ENCODE results near the gene SYNE1. TPM values are rescaled to one million over a fixed set of nuclear protein-coding genes. Genes with fewer than 3 reads are reported as not detected.

SYNE1 gene
- total and polyA plus RNA-seq, 9 donors: 70.4 to 279 (median 154) TPM

DNA sequence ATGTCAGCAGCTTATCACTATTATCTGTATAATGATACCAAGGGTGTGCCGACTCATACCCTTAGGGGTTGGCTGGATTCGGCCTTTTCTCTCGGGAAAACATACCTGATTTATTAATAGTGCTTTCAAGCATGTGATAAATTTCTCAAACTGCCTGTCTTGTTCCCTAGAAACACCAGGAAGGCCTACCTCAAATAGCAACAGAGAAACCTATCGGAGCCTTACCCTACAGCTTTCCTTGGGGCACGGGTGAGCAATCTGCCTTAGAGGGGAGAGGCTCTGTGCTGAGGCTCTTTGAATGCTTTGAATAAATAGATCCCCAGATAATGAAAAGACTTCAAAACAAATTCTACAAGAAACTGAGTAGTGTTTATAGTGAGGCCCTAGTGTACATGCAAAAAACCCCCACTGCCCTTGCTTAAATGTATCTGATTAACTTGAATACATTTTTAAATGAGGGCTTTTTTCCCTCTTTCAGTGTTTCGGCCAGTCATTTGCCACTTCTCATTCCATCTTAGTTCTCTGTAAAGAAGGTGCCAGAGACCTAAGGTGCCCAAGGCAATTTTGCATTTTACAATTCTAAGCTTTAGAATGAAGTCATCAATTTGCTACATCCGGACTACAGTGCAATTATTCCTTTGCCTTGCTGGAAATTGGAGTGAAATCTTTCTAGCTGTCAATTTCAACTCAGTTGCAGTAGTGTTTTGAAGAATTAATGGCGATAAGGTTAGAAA, 509.6 kb downstream of the SYNE1 start:
- TF ChIP-seq POLR2A (IDR thresholded peaks at IDR 0.05): no peak
- H3K27me3 ChIP-seq: no peaks in the 10 kb centered on the region
- no peak for DNase-seq
- H3K4me1 ChIP-seq (ENCODE audit: insufficient read depth): peaks cover 9% of the 10 kb centered on the region
- H3K36me3 ChIP-seq: no peaks in the 10 kb centered on the region
- intact Hi-C loops (cut with DNase I): loop anchor here in 2 of 4 donors (5.0 to 10.0 kb wide), 2 partner anchors 363 to 435 kb away; no protein-coding TSS in a partner anchor
- H3K27ac ChIP-seq: no peak overlapping the region
- no peak overlapping the region for H3K4me3 ChIP-seq
- no peaks in the 10 kb centered on the region for H3K9me3 ChIP-seq
- WGBS, 3 donors: 83 to 94% (median 87%) methylated on average over 8 of the region's 8 CpGs

DNA sequence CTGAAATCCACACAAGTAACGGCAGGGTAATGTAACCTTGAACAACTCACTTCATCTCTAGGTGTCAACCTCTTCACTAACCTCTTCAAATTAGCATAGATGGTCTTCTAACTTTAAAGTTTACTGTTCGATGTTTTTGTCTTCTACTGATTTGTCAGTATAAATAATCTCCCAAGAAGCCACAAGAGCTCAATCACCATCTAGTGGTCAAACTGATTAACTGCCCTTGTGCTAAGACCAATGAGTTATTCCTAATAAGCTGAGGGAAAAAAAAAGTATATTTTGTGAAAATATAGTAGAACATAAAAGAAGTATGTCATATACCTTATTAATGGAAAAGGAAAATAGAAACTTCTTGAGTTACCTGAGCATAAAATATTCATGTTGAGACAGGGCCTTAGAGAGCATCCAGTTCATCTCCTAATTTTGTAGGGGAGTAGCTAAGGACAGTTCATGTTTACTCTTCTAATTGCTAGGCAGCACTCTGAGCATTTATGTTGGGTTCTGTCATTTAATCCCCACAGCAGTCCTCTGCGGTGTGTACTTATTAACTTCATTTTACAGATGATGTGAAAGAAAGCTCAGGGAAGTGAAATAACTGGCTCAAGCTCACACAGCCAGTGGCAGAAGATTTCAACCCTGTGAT, 512.6 kb downstream of the SYNE1 start:
- no peak overlapping the region for H3K27ac ChIP-seq
- intact Hi-C loops (cut with DNase I): loop anchor here in 3 of 4 donors (5.0 to 10.0 kb wide), 3 partner anchors 360 to 432 kb away; no protein-coding TSS in a partner anchor
- peaks cover 8% of the 10 kb centered on the region for H3K4me1 ChIP-seq (ENCODE audit: insufficient read depth)
- no peak for DNase-seq
- H3K27me3 ChIP-seq: no peaks in the 10 kb centered on the region
- H3K9me3 ChIP-seq: no peaks in the 10 kb centered on the region
- no peaks in the 10 kb centered on the region for H3K36me3 ChIP-seq
- H3K4me3 ChIP-seq: no peak overlapping the region
- WGBS, 3 donors: 39 to 53% (median 49%) methylated on average over 3 of the region's 3 CpGs
- TF ChIP-seq EP300 (IDR thresholded peaks at IDR 0.05) (no peak), POLR2A (IDR thresholded peaks at IDR 0.05) (no peak)
- TF ChIP-seq, protein P1, sequence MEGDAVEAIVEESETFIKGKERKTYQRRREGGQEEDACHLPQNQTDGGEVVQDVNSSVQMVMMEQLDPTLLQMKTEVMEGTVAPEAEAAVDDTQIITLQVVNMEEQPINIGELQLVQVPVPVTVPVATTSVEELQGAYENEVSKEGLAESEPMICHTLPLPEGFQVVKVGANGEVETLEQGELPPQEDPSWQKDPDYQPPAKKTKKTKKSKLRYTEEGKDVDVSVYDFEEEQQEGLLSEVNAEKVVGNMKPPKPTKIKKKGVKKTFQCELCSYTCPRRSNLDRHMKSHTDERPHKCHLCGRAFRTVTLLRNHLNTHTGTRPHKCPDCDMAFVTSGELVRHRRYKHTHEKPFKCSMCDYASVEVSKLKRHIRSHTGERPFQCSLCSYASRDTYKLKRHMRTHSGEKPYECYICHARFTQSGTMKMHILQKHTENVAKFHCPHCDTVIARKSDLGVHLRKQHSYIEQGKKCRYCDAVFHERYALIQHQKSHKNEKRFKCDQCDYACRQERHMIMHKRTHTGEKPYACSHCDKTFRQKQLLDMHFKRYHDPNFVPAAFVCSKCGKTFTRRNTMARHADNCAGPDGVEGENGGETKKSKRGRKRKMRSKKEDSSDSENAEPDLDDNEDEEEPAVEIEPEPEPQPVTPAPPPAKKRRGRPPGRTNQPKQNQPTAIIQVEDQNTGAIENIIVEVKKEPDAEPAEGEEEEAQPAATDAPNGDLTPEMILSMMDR (IDR thresholded peaks at IDR 0.05): peak; percentile 53 to 86 (median 69)

DNA sequence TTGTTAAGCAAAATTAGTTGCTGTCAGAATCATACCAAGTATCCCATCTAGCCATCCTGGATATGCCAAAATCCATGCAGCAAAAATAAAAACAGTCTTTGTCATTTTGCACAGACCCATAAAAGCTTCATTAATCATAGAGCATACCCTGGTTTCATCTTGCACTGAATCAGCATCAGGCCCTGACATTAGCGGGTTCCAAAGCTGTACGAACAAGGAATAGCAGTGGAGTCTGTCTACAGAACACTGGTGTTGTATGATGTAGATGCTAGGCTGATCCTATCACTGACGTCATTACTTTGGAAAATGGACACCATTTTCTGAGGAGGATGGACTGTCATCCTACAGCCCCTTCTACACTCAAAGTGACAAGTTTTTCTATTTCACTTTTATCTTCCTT, 514.1 kb downstream of the SYNE1 start:
- intact Hi-C loops (cut with DNase I): loop anchor here in 3 of 4 donors (5.0 to 10.0 kb wide), 2 partner anchors 358 to 361 kb away; no protein-coding TSS in a partner anchor
- whole genome bisulfite sequencing, 3 donors: 83 to 90% (median 89%) methylated on average over 3 of the region's 3 CpGs
- no peak for TF ChIP-seq EP300 (IDR thresholded peaks at IDR 0.05)
- TF ChIP-seq, protein P1 (IDR thresholded peaks at IDR 0.05): no peak
- TF ChIP-seq POLR2A (IDR thresholded peaks at IDR 0.05): no peak
- Histone ChIP-seq H3K4me3 (no peak overlapping the region), H3K27me3 (no peaks in the 10 kb centered on the region), H3K9me3 (no peaks in the 10 kb centered on the region), H3K27ac (no peak overlapping the region), H3K4me1 (ENCODE audit: insufficient read depth) (peaks cover 2% of the 10 kb centered on the region), H3K36me3 (no peaks in the 10 kb centered on the region)
- no peak for DNase-seq

DNA sequence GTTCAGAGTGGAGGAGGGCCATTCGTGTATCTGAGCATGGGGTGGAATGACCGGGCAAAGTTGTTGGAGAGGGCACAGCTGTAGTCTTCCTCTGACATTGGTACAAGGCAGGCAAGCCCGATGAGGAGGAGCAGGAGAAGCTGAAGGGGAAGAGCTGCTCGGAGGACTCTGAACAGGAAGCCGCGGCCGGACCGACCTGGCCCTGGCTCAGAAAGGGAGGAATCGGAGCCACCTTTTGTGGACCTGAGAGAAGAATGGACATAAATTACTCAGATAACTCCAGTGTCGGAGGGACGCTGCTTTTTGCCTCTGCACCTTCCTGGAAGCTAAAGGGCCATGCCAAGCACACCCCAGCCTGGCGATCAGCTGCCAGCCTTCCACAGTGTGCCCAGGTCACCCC, 514.7 kb downstream of the SYNE1 start:
- no peaks in the 10 kb centered on the region for H3K36me3 ChIP-seq
- no peaks in the 10 kb centered on the region for H3K27me3 ChIP-seq
- TF ChIP-seq POLR2A (IDR thresholded peaks at IDR 0.05): no peak
- H3K4me1 ChIP-seq (ENCODE audit: insufficient read depth): peaks cover 4% of the 10 kb centered on the region
- no peak overlapping the region for H3K4me3 ChIP-seq
- H3K9me3 ChIP-seq: no peaks in the 10 kb centered on the region
- no peak for DNase-seq
- intact Hi-C loops (cut with DNase I): loop anchor here in 3 of 4 donors (5.0 to 10.0 kb wide), 2 partner anchors 358 to 360 kb away; no protein-coding TSS in a partner anchor
- H3K27ac ChIP-seq: no peak overlapping the region
- 84 to 96% (median 93%) methylated on average over 12 of the region's 12 CpGs for WGBS, 3 donors

DNA sequence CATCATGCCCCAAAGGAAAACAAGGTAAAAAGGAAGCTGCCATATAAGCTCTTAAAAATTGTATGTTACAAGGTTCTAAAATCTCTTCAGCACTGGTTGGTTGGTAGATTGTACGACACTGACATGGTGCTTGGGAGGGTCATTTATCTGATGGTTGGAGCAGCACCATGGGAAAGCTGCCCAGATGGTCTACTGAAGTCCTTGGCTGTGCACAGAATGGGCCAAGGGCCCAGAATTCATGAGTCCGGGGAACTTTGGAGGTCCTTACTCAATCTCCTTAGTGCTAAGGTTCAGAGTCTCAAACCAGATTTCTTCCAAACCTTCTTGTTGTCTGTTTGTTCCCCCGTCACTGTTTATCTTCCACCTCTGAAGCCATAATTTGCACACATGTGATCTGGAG, 515.3 kb downstream of the SYNE1 start:
- WGBS, 3 donors: 23 to 52% (median 31%) methylated on average over 3 of the region's 3 CpGs
- Histone ChIP-seq H3K36me3 (no peaks in the 10 kb centered on the region), H3K9me3 (no peaks in the 10 kb centered on the region), H3K4me3 (no peak overlapping the region), H3K27me3 (no peaks in the 10 kb centered on the region), H3K27ac (no peak overlapping the region), H3K4me1 (ENCODE audit: insufficient read depth) (peaks cover 4% of the 10 kb centered on the region)
- intact Hi-C loops (cut with DNase I): loop anchor here in 3 of 4 donors (5.0 to 10.0 kb wide), 2 partner anchors 357 to 360 kb away; no protein-coding TSS in a partner anchor
- no peak for TF ChIP-seq POLR2A (IDR thresholded peaks at IDR 0.05)
- TF ChIP-seq, protein P1 (IDR thresholded peaks at IDR 0.05): no peak
- TF ChIP-seq EP300 (IDR thresholded peaks at IDR 0.05): no peak
- DNase-seq: no peak

Data from ovary (tissue), 9 donors.